Amniotic epithelial cell (primary cell): ENCODE results near the gene PELI1.
"Not testable (repeated sequence)": the region's sequence is repeated elsewhere in the genome, so short reads cannot be mapped to it uniquely, and the experiment has no call there.

ENCODE experiments used
- DNase-seq: peaks from one replicate; pipeline ENCODE4 v3.0.0-alpha.2; 2010; ENCODE audit warnings: low read depth

Gene PELI1

DNA sequence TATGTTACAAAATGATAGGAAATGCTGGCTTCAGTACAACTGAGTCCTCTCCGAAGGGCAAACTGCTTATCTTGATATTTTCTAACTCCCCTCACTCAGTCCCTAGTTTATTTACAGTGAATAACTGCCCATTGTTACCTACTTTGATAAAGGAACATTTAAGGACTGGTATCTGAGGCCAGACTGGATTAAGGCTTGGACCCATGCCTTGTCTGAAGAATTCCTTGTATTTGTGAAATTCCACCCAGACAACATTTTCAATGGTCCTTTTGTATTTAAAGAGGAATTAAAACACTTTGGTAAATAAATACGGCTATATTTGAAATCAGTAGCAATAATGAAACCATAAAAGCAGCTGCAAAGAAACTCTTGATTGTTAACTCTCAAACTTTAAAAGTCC, 58.3 kb downstream of the PELI1 start:
- DNase-seq: no peak

DNA sequence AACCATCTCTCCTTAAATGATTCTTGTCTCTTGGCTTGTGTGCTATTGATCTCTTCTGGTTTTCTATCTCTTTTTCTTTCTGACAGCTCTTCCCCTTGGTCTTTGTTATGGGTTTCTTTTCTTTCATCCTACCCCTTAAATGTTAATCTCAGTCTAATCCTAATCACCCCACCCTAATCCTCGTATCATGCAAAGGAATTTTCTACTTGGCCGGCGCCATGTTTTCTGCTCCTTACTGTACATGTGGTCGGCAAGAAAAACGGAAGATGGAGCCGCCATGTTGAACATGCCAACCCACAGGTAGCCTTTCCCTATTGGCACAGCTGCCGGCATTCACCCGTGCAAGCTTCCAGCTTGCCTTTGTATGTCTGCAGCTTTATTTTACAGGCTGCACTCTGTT, 63.2 kb downstream of the PELI1 start:
- no peak for DNase-seq

DNA sequence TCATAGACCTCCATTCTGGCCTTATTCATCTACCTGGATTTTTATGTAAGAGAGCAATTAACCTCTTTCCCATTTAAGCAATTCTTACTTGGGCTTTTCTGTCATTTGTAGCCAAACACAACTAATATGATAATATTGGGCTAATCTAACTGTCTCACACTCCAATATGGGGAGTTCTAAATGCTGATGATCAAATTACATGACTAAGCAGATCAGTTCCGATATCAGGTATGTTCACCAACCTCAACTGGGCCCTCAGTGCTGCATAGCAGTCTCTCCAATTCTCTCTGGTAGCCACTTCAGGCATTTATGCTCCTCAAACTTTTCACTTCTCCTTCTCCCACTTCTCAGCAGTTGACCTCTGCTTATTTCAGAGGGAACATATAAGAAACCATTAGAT, 64.0 kb downstream of the PELI1 start:
- no peak for DNase-seq

GRCh38 chr2:64079688-64080087, 64.5 kb downstream of the PELI1 start:
- not testable (repeated sequence) for DNase-seq

DNA sequence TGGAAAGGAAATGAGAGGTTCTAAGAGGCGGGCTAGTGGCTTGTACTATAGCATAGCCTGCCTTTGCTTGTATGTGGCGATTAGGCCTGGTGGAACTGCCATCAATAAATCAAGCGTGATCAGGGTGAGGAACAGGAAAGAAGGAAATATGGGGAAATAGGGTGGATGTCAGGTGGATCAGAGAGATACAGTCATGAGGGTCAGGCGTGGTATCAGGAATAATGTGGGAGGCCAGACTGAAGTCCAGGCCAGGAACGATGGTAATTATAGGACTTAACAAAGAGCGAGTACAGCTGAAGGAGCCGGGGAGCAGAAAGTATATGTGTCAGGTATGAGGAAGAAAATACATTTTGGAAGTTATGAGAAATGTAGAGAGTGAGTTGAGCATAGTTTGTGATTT, 67.4 kb downstream of the PELI1 start:
- not testable (repeated sequence) for DNase-seq

- DNase-seq: not testable (repeated sequence)
Observed at GRCh38 chr2:64074616-64075015, 69.6 kb downstream of the PELI1 start.

GRCh38 chr2:64067326-64067725, 76.9 kb downstream of the PELI1 start:
- no peak for DNase-seq

DNA sequence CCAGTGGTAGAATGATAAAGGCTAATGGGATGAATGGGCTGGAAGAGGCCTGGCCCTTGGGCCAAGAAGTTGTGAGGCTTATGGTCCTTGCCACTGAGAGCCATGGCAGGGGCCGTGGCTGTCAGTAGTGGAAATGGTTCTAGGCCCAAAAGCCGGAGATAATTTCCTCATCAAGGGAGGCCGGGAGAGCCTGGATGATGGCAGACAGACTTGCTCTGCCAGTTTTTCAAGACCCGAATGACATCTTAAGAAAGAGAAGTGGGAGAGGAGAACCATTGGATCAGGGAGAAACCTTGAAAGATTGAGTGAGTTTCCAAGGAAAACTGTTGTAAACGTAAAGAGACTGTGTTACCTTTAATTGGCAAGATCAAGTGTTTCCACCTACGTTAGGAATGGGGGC, 78.7 kb downstream of the PELI1 start:
- DNase-seq: no peak

DNA sequence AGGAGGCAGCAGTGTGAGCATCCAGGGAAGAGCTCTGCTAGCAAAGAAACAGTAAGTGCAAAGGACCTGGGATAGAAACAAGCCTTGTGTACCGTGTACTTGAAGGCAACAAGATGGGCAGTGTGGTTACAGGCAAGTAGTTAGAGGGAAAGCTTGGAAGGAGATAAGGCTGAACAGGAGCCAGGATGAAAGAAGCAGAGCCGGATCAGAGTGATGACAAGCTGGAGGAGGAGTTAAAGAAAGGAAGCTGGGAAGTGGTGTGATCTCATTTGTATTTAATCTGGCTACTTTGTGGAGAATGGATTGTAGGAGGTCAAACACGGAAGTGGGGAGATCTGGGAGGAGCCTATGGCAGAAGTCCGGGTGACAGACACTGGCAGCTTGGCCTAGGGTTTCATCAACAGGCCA, 80.3 kb downstream of the PELI1 start:
- peak; percentile 97 for DNase-seq

GRCh38 chr2:64063454-64063853, 80.8 kb downstream of the PELI1 start:
- no peak for DNase-seq

DNA sequence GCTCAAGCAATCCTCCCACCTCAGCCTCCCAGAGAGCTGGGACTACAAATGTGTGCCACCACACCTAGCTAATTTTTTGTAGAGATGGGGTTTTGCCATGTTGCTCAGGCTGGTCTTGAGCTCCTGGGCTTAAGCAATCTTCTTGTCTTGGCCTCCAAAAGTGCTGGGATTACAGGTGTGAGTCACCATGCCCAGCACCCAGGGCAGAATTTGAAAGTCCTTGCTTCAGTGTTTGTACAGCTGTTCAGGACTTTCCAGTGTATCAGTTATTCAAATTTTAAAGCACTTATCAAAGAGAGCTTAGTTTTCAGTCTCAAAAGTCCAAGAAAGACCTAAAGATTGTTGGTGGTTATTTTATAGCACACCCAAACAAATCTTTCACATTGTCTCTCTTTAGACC, 81.4 kb downstream of the PELI1 start:
- peak; percentile 59 for DNase-seq

DNA sequence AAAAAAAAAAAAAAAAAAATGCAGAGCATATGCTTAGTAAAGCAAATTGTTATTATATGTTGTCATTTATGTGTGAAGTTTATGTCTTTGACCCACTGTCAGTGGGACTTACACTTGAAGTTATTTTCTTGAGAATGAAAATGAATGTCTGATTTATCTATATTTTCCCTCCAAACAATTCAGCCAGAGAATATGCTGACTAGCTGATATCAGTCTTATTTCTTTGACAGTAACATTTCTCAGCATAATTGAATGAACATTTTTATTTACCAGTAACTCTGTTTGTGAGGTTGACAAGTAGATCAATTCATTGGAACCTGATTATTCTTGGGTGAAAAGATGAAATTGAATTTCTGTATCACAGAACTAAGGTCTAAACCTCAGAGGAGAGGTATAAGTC, 85.0 kb downstream of the PELI1 start:
- no peak for DNase-seq

DNA sequence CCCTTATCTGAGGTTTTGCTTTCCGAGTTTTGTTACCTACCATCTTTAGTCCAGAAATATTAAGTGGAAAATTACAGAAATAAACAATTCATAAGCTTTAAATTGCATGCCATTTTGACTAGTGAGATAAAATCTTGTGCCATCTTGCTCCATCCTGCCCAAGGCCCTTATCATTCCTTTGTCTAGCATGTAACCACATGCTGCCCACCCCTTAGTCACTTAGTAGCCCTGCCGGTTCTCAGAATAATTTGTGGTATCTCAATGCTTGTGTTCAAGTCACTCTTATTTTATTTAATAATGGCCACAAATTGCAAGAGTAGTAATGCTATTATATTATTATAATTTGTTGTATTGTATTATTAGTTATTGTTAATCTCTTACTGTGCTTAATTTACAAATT, 88.2 kb downstream of the PELI1 start:
- DNase-seq: peak; percentile 17

DNA sequence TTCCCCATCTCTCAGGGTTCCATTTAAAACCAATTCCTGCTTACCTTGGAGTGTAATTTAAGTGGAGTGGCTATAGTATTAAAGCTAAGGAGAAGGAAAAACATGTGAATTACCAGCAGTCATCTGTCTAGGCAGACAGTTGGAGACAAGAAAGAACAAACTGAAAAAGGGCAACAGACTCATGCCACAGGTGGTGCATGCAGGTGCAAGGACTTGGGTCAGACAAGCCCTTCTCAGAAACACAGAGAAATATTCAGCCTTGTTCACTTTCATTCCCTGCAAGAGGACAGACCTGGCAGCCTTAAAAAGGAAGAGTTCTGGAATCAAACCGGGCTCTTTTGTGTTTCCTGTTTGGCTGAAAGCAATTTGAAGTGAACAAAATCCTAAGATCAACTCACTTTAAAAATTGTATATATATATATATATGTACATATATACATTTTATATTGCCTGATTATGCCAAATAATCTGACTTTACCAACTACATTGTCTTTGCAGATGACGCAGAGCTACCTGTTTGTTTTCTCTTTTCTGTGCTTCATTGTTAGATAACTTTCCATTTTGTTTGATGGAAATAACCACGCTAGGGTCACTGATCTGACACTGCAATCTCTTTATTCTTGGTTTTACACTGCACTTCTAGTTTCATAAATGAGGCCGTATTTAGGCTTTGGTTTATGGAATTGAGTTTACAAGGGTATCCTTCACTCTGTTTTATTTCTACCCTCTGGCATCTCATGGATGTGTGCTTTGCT, 89.9 kb downstream of the PELI1 start:
- no peak for DNase-seq

DNA sequence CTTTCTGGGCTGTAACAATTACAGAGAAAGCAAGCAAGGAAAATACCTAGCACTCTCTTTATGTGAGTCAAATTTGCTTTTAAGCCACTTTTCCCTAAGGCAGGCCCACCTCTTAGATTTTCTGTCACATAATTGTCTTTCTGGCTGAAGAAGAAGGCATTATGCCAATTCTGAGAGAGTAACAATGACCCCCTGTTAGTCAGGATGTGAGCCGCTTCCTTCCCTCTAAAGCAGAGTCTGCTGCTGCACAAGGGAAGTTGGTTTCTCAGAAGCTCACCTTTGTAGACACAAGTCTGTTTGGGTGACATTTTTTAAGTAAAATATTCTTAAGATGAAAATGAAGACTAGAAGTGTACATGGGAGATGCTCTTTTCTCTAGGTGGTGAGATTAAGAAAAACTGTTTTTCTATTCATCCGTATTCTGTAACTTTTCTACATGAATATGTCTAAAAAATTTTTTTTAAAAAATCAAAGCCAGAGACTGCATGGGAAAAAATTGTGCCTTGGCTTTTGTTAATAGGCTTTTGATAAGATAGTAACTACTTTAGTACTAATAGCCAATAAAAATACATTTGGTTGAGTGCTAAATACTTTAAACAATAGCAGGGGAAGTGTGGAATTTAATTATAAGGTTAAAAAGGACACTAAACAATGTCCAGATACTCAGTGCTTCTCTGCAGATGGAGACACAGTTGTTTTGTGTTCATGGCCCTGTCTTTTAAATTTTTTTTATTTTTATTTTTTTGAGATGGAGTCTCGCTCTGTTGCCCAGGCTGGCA, 91.6 kb downstream of the PELI1 start:
- no peak for DNase-seq

DNA sequence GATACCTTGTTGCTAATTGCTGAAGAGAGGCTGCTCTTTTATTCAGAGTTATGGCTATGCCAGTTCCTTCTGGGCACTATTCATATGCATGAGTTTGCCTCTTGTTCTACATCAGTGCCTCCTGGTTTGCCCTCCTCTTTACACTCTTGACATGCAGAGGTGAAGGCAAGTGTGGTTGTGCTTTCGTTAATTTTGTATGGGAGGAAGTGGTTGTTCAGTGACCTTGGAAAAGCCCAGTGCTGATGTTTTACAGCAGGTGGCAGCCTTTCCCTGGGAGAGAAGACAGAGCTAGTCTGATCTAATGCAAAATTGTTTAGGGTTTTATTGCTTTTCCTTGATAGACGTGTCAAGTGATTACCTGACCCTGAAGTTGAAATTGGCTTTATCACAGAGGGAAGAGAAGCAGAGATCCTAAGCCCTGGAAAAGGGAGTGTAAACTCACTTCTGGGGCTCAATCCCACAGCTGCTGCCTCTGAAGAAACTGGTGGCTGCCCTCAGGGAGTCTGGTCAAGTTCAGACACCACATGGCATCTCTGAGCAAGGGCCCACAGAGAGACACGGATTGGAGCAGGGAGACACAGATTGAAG, 94.5 kb downstream of the PELI1 start:
- peak; percentile 64 for DNase-seq

DNA sequence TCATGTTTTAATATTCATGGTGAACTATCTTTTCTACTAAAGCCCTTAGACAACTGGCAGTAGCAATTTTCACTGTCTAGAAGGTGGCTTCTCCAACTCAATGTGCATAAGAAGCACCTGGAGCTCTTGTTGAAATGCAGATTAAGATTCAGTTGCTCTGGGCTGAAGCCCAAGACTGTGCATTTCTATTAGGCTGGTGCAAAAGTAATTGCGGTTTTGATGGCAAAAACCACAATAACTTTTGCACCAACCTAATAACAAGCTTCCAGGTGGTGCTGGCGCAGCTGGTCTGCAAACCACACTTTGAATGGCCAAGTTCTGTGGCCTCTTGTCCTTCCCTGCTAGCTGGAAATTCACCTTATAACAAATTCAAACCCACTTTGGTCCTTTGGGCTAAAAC, 98.3 kb downstream of the PELI1 start:
- DNase-seq: no peak
